SK-N-SH (cell line): Measurements from ENCODE around the gene LAX1. TPM values are rescaled to one million over a fixed set of nuclear protein-coding genes. Genes with fewer than 3 reads are reported as not detected.

Experiments used
- CTCF ChIA-PET: fragments of 300-600, 350-600 bp; formaldehyde crosslinking; extraction: SDS; loops from one replicate; lab custom pipeline; 2021; lab: Yijun Ruan, JAX
- POLR2A ChIA-PET: fragments of 350-600 bp; sonication (Branson Sonifier 250); formaldehyde crosslinking; extraction: SDS; loops from one replicate; lab custom pipeline; 2020; ENCODE audit warnings: antibody characterized with exemption, inconsistent platforms; lab: Yijun Ruan, JAX
- DNase-seq: peaks from one replicate; pipeline ENCODE4 v3.0.0; 2012
- H2AFZ ChIP-seq: fragments of 200-600 bp; sonication (generic); 2 replicates; pipeline ENCODE4 v1.8.1; 2016; ENCODE audit warnings: antibody characterized with exemption, mild to moderate bottlenecking, low read depth
- H3F3A ChIP-seq: fragments of 200-600 bp; sonication (generic); replicated peaks from 2 replicates; pipeline ENCODE3; 2016; ENCODE audit warnings: antibody characterized with exemption, mild to moderate bottlenecking; ENCODE audit not compliant: insufficient read depth
- H3K27ac ChIP-seq, 2 experiments: fragments of 200-500 bp in 1 of 2; fragments of 200-600 bp in 1 of 2; sonication (Bioruptor generic) in 1 of 2; sonication (generic), shearing (Covaris generic) in 1 of 2; 2 replicates each; pipeline versions ENCODE4 v1.5.1 to v1.6.1; 2014 to 2016; ENCODE audit warnings: low read depth in 2 of 2, inconsistent platforms in 1 of 2, low read length in 1 of 2, mild to moderate bottlenecking in 1 of 2, mixed read lengths in 1 of 2
- H3K27me3 ChIP-seq: fragments of 200-600 bp; sonication (generic), shearing (Covaris generic); 2 replicates; pipeline ENCODE4 v1.6.1; 2016; ENCODE audit warnings: mixed run types; ENCODE audit not compliant: insufficient read depth
- H3K36me3 ChIP-seq, 2 experiments: fragments of 200-500 bp in 1 of 2; fragments of 200-600 bp in 1 of 2; sonication (Bioruptor generic) in 1 of 2; sonication (generic) in 1 of 2; replicated peaks in 1 of 2; 2 replicates each; pipeline versions ENCODE3 to v1.5.1; 2014 to 2016; ENCODE audit warnings: low read length in 1 of 2, mild to moderate bottlenecking in 1 of 2; ENCODE audit not compliant: insufficient read depth in 2 of 2, control insufficient read depth in 1 of 2
- H3K4me1 ChIP-seq, 2 experiments: fragments of 200-500 bp in 1 of 2; fragments of 200-600 bp in 1 of 2; sonication (Bioruptor generic) in 1 of 2; sonication (generic), shearing (Covaris generic) in 1 of 2; 2 replicates each; pipeline versions ENCODE4 v1.5.1 to v1.6.1; 2014 to 2016; ENCODE audit warnings: low read depth in 1 of 2, low read length in 1 of 2, mixed run types in 1 of 2; ENCODE audit not compliant: insufficient read depth in 2 of 2, control insufficient read depth in 1 of 2
- H3K4me2 ChIP-seq: fragments of 200-600 bp; sonication (generic), shearing (Covaris generic); 2 replicates; pipeline ENCODE4 v1.6.1; 2017; ENCODE audit warnings: mixed run types
- H3K4me3 ChIP-seq, 2 experiments: fragments of 200-500 bp in 1 of 2; fragments of 200-600 bp in 1 of 2; sonication (Bioruptor generic) in 1 of 2; sonication (generic), shearing (Covaris generic) in 1 of 2; 2 replicates each; pipeline versions ENCODE4 v1.5.1 to v1.8.1; 2014 to 2016; ENCODE audit warnings: low read depth in 2 of 2, inconsistent platforms in 1 of 2, low read length in 1 of 2, mild to moderate bottlenecking in 1 of 2, mixed read lengths in 1 of 2, moderate library complexity in 1 of 2
- H3K79me2 ChIP-seq: fragments of 200-600 bp; sonication (generic); 2 replicates; pipeline ENCODE4 v1.8.1; 2017; ENCODE audit warnings: mild to moderate bottlenecking; ENCODE audit not compliant: insufficient read depth
- H3K9ac ChIP-seq: fragments of 200-600 bp; sonication (generic); 2 replicates; pipeline ENCODE4 v1.6.1; 2017; ENCODE audit warnings: mixed run types
- H3K9me2 ChIP-seq: fragments of 200-600 bp; sonication (generic); 2 replicates; pipeline ENCODE4 v1.6.1; 2017; ENCODE audit warnings: mixed run types
- H3K9me3 ChIP-seq: fragments of 200-600 bp; sonication (generic); 2 replicates; pipeline ENCODE4 v1.6.1; 2017; ENCODE audit warnings: mixed run types, mild to moderate bottlenecking, moderate library complexity
- H4K20me1 ChIP-seq: fragments of 200-600 bp; sonication (generic); 2 replicates; pipeline ENCODE4 v1.6.1; 2017; ENCODE audit warnings: mild to moderate bottlenecking, mixed run types; ENCODE audit not compliant: insufficient read depth
- CHD2 ChIP-seq: fragments of 150-350 bp; IDR thresholded peaks from 2 replicates; pipeline ENCODE4 v1.6.1; 2018; ENCODE audit warnings: low read length; ENCODE audit not compliant: partially characterized antibody
- ELF1 ChIP-seq: IDR thresholded peaks from 2 replicates; pipeline ENCODE4 v1.4.0; 2012
- EZH2phosphoT487 ChIP-seq: fragments of 200-600 bp; sonication (generic); IDR thresholded peaks from 2 replicates; pipeline ENCODE4 v1.6.1; 2017; ENCODE audit warnings: low read depth, mixed run types, mild to moderate bottlenecking, antibody characterized with exemption, moderate library complexity, borderline replicate concordance
- FOSL2 ChIP-seq: IDR thresholded peaks from 2 replicates; pipeline ENCODE4 v1.4.0; 2012; ENCODE audit warnings: low read depth, mild to moderate bottlenecking, moderate library complexity, borderline replicate concordance
- FOXJ3 ChIP-seq: sonication (generic); formaldehyde crosslinking; IDR thresholded peaks from 2 replicates; pipeline ENCODE4 v1.5.1; 2020; ENCODE audit warnings: mild to moderate bottlenecking, missing genetic modification reagents
- GABPA ChIP-seq: IDR thresholded peaks from 2 replicates; pipeline ENCODE4 v1.4.0; 2012; ENCODE audit warnings: low read depth, mild to moderate bottlenecking
- IRF3 ChIP-seq: fragments of 150-350 bp; IDR thresholded peaks from 2 replicates; pipeline ENCODE4 v1.6.1; 2016; ENCODE audit warnings: mild to moderate bottlenecking, low read depth, low read length
- JUND ChIP-seq: IDR thresholded peaks from 2 replicates; pipeline ENCODE4 v1.4.0; 2012
- MAX ChIP-seq: IDR thresholded peaks from 2 replicates; pipeline ENCODE4 v1.4.0; 2012; ENCODE audit warnings: low read depth
- MXI1 ChIP-seq: IDR thresholded peaks from 2 replicates; pipeline ENCODE4 v1.6.1; 2012; ENCODE audit warnings: mild to moderate bottlenecking, low read depth, low read length, improper control_type of control experiment
- NFIC ChIP-seq: IDR thresholded peaks from 2 replicates; pipeline ENCODE4 v1.4.0; 2012; ENCODE audit warnings: borderline replicate concordance
- NRF1 ChIP-seq: IDR thresholded peaks from 2 replicates; pipeline ENCODE4 v1.6.1; 2012; ENCODE audit warnings: low read depth, mild to moderate bottlenecking, low read length
- PBX3 ChIP-seq: IDR thresholded peaks from 2 replicates; pipeline ENCODE4; 2012
- POLR2AphosphoS5 ChIP-seq: IDR thresholded peaks from 2 replicates; pipeline ENCODE4 v1.6.1; 2012; ENCODE audit warnings: low read depth, low read length
- RAD21 ChIP-seq: IDR thresholded peaks from 2 replicates; pipeline ENCODE4 v1.6.1; 2012; ENCODE audit warnings: mild to moderate bottlenecking, low read length
- RFX5 ChIP-seq: IDR thresholded peaks from 2 replicates; pipeline ENCODE4 v1.6.1; 2012; ENCODE audit warnings: mild to moderate bottlenecking, improper control_type of control experiment, low read length
- TAF1 ChIP-seq: IDR thresholded peaks from 2 replicates; pipeline ENCODE4 v1.6.1; 2012; ENCODE audit warnings: low read depth, mild to moderate bottlenecking, low read length, moderate library complexity, borderline replicate concordance
- YY1 ChIP-seq: IDR thresholded peaks from 2 replicates; pipeline ENCODE4 v1.4.0; 2012; ENCODE audit warnings: low read depth, mild to moderate bottlenecking
- WGBS: methylation state at CpG from one replicate; pipeline ENCODE4 v1.1.6; 2017; ENCODE audit warnings: low lambda C conversion rate; 5-methylcytosine and 5-hydroxymethylcytosine counted together
- polyA plus RNA-seq, 3 experiments: library from polyadenylated mRNA; depleted of rRNA; stranded (reverse); fragments of >200 nt; gene quantifications; 2 replicates each; pipeline ENCODE4 v1.2.3, GENCODE V29; 2012

The LAX1 gene
- polyA plus RNA-seq, 1 of the 3 experiments (the other 2 are of a cell fraction): 0.03 TPM

GRCh38 chr1:203796236-203796605 is 31.2 kb downstream of the LAX1 start:
- CTCF ChIA-PET: interaction anchor here (0.6 to 1.0 kb wide), 2 partner anchors 10 to 94 kb away, joined by 4 read pairs; no protein-coding TSS in a partner anchor
- POLR2A ChIA-PET: no interaction called here
- H3K9ac ChIP-seq: peak overlapping the region; percentile 97
- no peaks in the 10 kb centered on the region for H3K27me3 ChIP-seq
- no peaks in the 10 kb centered on the region for H3K9me3 ChIP-seq
- peak overlapping the region; percentile 69 to 93 for H3K4me3 ChIP-seq
- peak; percentile 21 for DNase-seq
- H3K36me3 ChIP-seq: peaks cover 36 to 40% of the 10 kb centered on the region in 2 experiments
- peak overlapping the region; percentile 96 to 97 for H3K27ac ChIP-seq
- H3K79me2 ChIP-seq: peaks cover 53% of the 10 kb centered on the region
- TF ChIP-seq EZH2phosphoT487 (no peak), GABPA (peak; percentile 34; the same call in 1 of the 2 replicates)
- peak overlapping the region; percentile 95 for H3K4me2 ChIP-seq
- no peaks in the 10 kb centered on the region for H3K9me2 ChIP-seq
- H2AFZ ChIP-seq: peak overlapping the region; percentile 27; the same call in 1 of the 2 replicates
- H3F3A ChIP-seq: peaks cover 11% of the 10 kb centered on the region
- 0% methylated on average over 12 of the region's 12 CpGs for WGBS
- peaks cover 21 to 33% of the 10 kb centered on the region in 2 experiments; a peak in 3 of 4 replicates for H3K4me1 ChIP-seq
- peaks cover 49% of the 10 kb centered on the region for H4K20me1 ChIP-seq

GRCh38 chr1:203797216-203797615 is 32.2 kb downstream of the LAX1 start:
- CTCF ChIA-PET: interaction anchor here (0.8 to 1.0 kb wide), 2 partner anchors 12 to 95 kb away, joined by 3 to 4 read pairs; no protein-coding TSS in a partner anchor
- Histone ChIP-seq H3K36me3 (peaks cover 41 to 42% of the 10 kb centered on the region in 2 experiments), H3K9me3 (no peaks in the 10 kb centered on the region), H4K20me1 (peaks cover 59% of the 10 kb centered on the region), H3K4me3 (peak overlapping the region; percentile 69 to 93), H3K27ac (peak overlapping the region in 1 of 2 experiments; percentile 97; a peak in 1 of 4 replicates), H3K79me2 (peaks cover 63% of the 10 kb centered on the region), H3K9me2 (no peaks in the 10 kb centered on the region), H3K4me1 (peaks cover 21 to 33% of the 10 kb centered on the region in 2 experiments; a peak in 3 of 4 replicates), H3F3A (peaks cover 9% of the 10 kb centered on the region), H3K27me3 (no peaks in the 10 kb centered on the region), H2AFZ (no peak overlapping the region), H3K9ac (no peak overlapping the region), H3K4me2 (peak overlapping the region; percentile 95)
- no peak for DNase-seq
- TF ChIP-seq GABPA: no peak
- no peak for TF ChIP-seq PBX3
- no peak for TF ChIP-seq RFX5
- TF ChIP-seq NRF1: no peak
- no peak for TF ChIP-seq YY1
- no peak for TF ChIP-seq FOSL2
- TF ChIP-seq FOXJ3 (CRISPR knock-in tag): no peak
- TF ChIP-seq ELF1: no peak
- TF ChIP-seq MXI1: no peak
- no peak for TF ChIP-seq IRF3
- no peak for TF ChIP-seq JUND
- no peak for TF ChIP-seq TAF1
- TF ChIP-seq MAX: no peak
- TF ChIP-seq CHD2: no peak
- no peak for TF ChIP-seq NFIC
- no peak for TF ChIP-seq RAD21
- TF ChIP-seq POLR2AphosphoS5: no peak
- POLR2A ChIA-PET: no interaction called here
- WGBS: 100% methylated on average over 2 of the region's 2 CpGs
